ENCODE results near the gene PLBD2.

GRCh38 chr12:113359133-113359938, 949 bp downstream of the PLBD2 start:
- TF ChIP-seq CTCF (IDR thresholded peaks at IDR 0.05) (no peak), POLR2A (IDR thresholded peaks at IDR 0.05) (no peak)

Measured in body of pancreas (tissue), 4 donors.